Hindlimb muscle (tissue), 1 donor: Measurements from ENCODE around the gene PLEKHM1. TPM values are rescaled to one million over a fixed set of nuclear protein-coding genes. Genes with fewer than 3 reads are reported as not detected.

Source experiments
- DNase-seq: peaks from one replicate; pipeline ENCODE4 v3.0.0-alpha.2; 2013
- polyA plus RNA-seq: library from polyadenylated mRNA; unstranded; fragments of 120-200 nt; gene quantifications from one replicate; pipeline ENCODE4 v1.2.1, GENCODE V29; 2013; ENCODE audit not compliant: insufficient read length

PLEKHM1 gene
- polyA plus RNA-seq, 1 donor = 13.3 TPM

DNA sequence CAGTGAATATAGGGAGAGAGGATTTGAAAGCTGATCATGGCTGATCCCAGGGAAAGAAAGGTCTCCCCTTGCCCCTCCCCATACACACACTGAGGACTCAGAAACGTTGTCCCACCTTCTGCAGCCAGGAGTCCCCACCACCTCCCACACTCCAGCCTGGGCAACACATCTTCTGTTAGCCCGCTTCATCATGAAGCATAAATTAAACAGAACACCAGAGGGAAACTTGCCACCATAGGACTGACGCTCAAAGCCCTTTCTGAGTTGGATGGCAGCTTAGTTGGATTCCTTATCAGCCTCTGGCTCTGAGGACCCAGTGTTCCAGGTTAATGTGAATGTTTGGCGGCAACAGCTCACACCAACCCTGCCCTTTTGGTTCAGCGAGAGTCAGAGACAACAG is 91.7 kb downstream of the PLEKHM1 start:
- DNase-seq = no peak

DNA sequence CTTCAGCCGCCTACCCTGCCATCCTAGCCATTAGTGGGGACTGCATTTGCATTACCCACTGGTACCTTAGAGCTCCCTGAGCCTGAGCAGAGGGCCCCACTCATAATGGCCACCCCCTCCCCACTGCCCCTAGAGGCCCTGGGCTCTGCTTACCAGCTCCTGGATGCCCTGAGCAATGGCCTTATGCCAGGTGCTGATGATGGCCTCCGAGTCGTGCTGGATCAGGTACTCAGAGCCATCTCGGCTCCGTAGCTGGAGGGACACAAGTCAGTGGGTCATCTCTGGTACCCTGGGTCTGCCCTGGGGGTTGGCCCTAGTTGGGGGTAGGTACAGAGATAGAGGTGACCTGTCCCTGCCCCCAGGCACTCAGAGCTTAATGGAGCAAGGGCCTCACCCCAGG is 92.7 kb downstream of the PLEKHM1 start:
- no peak for DNase-seq

DNA sequence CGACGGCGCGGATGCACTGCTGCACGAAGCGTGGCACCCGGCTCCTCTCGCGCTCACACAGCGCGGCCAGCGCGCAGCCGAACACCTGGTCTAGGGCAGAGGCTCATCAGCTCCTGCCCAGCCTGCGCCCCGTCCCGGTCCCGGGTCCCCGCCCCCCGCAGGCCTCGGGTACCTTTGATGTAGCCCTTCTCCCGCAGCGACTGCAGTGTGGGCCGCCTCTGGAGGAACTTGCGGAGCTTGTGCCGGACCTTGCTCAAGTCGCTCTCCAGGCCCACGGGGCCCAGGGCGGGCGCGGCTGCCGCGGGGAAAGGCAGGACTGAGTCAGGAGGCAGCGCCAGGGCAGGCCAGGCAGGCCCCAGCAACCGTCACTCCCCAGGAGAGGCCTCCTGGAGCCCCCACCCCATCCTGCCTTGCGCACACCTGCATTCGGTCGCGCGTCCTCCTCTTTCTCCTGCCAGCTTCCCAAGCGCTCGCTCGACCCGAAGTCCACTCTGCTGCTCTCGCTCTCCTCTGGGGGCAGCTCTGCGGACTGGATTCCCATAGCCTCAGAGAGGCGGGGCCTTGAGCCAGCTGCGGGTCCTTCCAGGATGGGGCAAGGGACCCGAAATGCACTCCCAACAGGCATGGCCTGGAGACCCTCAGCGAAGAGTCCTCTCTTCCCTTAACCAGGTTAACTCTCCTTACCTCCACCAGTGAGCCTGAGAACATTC is 93.9 kb downstream of the PLEKHM1 start:
- no peak for DNase-seq

DNA sequence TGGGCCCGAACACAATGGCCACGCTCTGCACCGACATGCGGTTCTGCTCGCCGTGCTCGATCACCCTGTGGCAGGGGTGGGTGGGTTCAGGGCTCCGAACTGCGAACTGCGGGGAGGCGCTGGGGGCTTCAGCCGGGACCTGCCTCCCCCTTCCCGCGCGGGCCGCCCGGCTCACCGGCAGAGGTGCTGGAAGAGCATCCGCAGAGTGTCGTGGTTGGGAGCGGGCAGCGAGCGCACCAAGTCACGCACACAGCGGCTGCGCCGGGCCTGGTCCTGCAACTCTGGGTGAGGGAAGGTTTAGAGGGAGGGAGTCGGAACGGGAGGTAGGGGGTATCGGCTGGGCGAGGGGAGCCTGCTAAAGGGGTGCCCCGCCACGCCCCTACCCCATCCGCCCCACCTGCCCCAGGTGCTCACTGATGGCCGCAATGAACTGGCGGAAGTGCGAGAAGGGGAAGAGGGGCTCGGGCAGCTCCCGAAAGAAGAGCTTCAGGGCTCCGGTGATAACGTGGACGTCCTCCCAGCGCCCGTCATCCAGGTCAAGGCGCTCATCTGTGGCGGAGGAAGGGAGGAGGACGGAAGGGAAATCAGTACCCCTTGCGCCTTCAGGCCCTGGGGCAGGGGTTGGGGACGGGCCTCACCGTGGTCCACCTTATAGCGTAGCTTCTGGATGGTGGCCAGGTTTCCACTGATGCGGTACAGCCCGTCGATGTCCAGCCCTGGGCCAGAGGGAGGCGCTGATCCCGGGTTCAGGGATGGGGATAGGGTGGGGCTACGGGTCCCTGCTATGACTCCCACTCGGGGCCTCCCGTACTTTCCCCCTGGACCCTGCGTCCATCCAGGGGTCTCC is 94.7 kb downstream of the PLEKHM1 start:
- DNase-seq = no peak

DNA sequence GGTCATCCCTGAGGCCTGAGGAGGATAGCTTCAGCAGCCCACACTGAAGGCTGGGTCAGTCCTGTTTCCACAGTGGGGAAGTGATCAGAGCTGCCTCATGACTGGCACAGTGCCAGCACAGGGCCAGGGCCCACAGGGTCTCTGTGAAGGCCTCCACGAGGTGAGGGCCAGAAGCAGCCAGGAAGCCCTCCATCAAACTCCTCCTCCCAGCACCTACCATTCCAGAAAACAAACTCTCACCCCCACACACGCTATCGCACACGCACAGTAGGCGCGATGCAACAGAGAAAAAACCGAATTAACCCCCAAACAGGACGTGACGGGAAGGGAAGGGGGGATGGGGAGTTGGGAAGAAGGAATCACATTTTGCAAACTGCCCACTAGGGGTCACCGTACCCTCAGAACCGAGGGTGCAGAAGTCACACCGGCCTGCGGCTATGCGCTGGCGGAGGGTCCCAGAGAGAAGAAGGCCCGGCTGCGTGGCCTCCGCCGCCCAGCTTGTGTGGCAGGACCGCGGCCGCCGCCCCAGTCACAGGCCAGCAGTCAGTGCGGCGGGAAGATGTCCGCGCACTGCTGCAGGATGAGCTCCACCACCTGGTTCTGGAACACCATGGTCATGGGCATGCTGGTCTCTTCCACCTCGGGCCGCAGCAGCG is 95.5 kb downstream of the PLEKHM1 start:
- DNase-seq = peak; percentile 88

DNA sequence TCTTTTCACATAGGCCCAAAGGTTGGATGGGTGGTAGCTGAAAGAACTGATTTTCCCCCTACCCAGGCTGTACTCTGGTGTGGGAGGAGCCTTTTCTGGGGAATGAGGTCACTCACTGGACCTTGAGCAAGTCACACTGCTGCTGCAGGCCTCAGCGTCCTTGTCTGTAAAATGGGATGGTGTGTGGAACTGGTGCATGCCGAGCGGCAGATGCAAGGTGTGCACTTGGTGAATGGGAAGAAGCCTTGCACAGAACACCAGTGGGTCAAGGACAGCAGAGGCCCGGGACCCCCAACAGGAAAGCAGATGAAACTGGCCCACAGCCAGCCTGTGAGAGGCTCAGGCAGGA is 96.0 kb downstream of the PLEKHM1 start:
- no peak for DNase-seq

DNA sequence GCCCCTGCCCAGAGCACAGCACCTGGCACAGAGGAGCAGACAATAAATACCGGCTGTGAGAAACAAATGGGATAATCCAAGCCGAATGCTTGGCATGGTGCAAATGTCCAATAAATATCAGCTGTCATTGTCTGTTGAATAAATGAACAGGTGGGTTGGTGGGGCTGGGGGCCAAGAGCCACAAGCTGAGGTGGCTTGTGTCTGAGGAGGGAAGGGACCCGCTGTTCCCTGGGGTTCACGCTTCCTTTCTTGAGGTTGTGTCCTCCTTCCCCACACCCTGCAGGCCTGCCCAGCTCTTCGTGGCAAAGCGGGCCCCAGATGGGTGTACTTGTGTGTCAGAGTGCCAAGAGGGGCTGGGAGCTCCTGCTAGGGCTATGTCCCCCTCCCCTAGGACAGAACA is 96.4 kb downstream of the PLEKHM1 start:
- no peak for DNase-seq

DNA sequence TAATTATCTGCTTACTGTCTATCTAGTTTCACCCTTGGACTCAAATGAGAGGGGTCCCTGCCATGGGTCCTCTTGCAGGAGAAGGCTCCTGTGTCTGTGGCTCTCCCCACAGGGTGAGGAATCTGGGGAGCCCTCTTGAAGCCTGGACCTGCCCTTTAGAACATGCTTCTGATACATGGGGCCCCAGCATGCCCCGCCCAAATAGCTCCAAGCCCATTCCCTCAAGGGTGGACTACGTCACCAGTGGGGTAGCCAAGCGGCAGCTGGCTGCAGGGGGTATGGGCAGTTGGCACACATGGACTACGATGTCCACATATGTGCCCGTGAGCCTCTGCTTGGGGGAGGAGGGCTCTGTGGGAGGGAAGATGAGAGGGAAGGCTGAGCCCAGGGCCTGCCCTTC is 97.1 kb downstream of the PLEKHM1 start:
- no peak for DNase-seq

DNA sequence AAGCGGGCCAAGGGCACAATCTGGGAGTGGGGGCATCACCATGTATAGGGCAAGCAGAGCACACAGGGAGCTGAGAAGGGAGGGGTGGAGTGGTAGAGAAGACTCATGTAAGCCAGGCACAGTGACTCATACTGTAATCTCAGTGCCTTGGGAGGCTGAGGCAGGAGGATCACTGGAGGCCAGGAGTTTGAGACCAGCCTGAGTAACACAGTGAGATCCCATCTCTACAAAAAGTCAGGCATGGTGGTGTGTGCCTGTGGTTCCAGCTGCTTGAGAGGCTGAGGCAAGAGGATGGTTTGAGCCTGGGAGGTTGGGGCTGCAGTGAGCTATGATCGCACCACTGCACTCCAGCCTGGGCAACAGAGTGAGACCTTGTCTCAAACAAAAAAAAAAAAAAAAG is 98.6 kb downstream of the PLEKHM1 start:
- no peak for DNase-seq

DNA sequence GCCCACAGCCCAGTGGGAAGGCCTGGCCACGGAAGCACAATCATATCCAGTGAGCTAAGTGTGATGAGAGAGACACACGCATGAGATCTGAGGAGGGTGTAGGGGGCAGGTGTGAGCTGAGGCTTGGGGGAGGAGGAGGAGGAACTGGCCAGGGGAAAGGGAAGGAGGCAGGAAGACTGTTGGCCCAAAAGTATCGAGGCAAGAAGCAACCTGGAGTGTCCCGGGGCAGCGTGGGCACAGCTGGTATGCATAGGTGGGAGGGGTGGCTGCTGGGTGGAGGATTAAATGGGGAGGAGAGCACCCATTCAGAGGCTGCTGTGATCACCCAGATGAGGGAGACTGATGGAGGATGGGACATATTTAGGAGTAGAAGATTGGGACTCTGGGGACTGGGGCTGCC is 99.2 kb downstream of the PLEKHM1 start:
- no peak for DNase-seq

DNA sequence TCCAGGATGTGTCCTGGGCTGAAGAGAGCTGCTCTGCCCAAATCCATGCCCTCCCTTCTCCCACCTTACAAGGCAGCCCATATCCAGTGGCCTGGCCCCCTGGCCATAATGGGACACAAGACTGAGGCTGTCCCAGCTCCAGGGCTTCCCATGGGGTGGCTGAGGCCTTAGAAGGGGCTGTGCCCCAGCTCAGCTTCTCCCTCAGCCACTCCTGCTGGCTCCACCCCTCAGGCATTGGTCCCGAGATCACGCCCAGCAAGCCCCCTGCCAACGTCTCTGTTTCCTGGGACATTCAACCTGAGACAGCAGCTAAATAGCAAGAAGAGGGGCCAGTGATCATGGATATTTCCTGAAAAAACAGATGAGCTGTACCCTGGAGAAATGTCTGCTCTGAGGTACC is 101.2 kb downstream of the PLEKHM1 start:
- DNase-seq = no peak

DNA sequence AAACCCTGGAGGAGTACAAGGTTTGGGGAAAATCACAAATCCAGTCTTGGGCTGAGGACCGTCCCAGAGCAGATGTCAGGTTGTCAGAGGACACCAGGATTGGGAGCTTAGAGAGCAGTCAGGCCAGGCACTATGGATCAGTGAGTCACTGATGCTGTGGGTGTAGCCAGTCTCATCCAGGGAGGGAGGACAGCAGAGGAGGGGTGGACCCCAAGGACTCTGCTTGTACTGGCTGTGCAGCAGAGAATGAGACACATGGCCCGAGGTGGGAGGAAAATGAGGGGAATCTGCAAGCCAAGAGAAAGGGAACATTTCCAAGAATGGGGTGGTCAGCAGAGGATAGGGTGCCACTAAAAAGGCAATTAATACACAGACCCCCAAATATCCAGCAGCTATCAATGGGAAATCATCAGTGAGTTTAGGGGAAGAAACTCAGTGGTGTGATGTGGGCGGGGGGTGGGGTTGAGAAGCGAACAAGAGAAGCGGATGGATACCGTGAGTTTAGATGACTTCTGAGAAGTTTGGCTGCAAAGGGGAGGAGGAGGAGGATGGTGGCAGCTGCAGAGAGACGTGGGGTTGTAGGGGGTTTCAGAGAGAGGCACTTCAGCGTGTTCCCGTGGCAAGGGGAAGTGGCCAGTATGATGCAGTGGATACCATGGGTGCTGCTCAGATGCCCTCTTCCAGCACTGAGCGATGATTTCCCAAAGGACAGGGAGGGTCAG is 101.8 kb downstream of the PLEKHM1 start:
- DNase-seq = no peak

DNA sequence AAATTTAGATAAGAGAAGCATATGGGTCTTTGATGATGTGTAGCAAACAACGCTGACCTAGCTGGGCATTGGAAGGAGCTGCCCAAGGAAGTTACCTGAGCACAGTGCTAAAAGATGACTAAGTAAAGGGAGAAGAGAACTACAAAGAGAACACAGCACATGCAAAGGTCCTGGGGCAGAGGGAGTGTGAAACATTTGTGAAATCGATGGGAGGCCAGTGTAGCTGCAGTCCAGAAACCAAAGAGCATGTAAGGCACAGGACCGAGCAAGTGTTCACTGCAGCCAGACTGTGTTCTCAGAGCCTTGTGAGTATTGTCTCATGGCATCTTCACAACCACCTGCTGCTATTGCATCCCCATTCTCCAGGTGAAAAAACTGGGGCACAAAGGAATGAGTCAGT is 102.8 kb downstream of the PLEKHM1 start:
- no peak for DNase-seq

DNA sequence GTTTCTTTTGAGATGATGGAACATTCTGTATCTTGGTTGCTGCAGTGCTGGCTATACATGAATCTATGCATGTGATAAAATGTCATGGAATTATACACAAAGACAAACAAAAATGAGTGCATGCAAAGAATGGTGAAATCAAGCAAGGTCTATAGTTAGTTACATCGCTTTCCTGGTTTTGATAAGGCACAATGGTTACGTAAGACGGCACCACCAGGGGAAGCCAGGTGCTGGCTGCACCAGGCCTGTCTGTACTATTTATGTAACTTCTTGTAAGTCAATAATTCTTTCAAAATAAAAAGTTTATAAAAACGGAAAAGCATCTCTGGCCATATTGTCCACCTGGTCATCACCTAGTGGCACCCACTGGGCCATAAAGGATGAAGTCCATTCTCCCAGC is 104.3 kb downstream of the PLEKHM1 start:
- no peak for DNase-seq

Other genes starting within 250 kb of the PLEKHM1 start
- not detected for gene SPATA32, start 228.6 kb downstream of the PLEKHM1 start, polyA plus RNA-seq
- 11.5 TPM for gene MAP3K14, start 173.7 kb downstream of the PLEKHM1 start, polyA plus RNA-seq
- gene ARHGAP27, start 57.9 kb downstream of the PLEKHM1 start, polyA plus RNA-seq = 12.5 TPM